GM13976 (cell line): ENCODE measurements around the gene BABAM2.
"Not testable (repeated sequence)": the region's sequence is repeated elsewhere in the genome, so short reads cannot be mapped to it uniquely, and the experiment has no call there.

ENCODE experiments used
- DNase-seq: peaks from one replicate; pipeline ENCODE4 v3.0.0; 2012; ENCODE audit warnings: low spot score
- CTCF ChIP-seq: IDR thresholded peaks from 2 replicates; pipeline ENCODE4 v1.5.1; 2012; ENCODE audit warnings: borderline replicate concordance, mild to moderate bottlenecking; ENCODE audit not compliant: insufficient read depth; ENCODE audit errors: extremely low read depth, missing control alignments, control extremely low read depth
- in situ Hi-C: fragments of 300-500 bp; cut with MboI; formaldehyde crosslinking; loops from one replicate; pipeline ENCODE4 v1.12.0; 2022; ENCODE audit warnings: low sequenced_read_pairs, mixed read lengths, inconsistent platforms; ENCODE audit not compliant: unreplicated experiment

Gene BABAM2

GRCh38 chr2:28000287-28000686 lies 109.8 kb downstream of the BABAM2 start:
- in situ Hi-C loops, result no loop called here
- no peak for DNase-seq
- TF ChIP-seq CTCF, result no peak

DNA sequence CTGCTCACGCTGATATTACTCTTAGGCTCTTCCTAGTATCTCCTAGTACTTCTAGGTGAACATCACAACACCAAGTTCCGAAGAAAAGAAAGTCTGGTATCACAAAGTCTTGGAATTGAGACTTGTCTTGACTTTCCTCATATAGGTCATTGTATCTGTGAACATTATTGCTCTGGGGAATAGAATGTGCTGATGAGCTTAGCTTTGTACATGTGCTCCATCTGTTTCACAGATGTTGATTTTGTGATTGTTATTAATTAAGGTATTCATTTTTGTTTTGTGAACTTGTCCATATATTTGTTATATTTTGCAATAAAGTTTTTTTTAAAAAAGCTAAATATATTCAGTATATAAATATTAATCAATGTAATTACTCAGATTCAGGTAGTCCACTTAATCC lies 111.7 kb downstream of the BABAM2 start:
- no peak for TF ChIP-seq CTCF
- in situ Hi-C loops, result no loop called here
- DNase-seq, result no peak

- no peak for DNase-seq
- in situ Hi-C loops, result no loop called here
- TF ChIP-seq CTCF, result no peak
Observed at GRCh38 chr2:28004086-28004485, 113.6 kb downstream of the BABAM2 start.

- in situ Hi-C loops, result no loop called here
- DNase-seq, result no peak
- no peak for TF ChIP-seq CTCF
Observed at GRCh38 chr2:28009732-28010131, 119.2 kb downstream of the BABAM2 start.

- in situ Hi-C loops, result no loop called here
- no peak for TF ChIP-seq CTCF
- DNase-seq, result no peak
Observed at GRCh38 chr2:28011322-28011737, 120.8 kb downstream of the BABAM2 start.

GRCh38 chr2:28018474-28018873 lies 127.9 kb downstream of the BABAM2 start:
- in situ Hi-C loops, result not testable (repeated sequence)

GRCh38 chr2:28019521-28019920 lies 129.0 kb downstream of the BABAM2 start:
- in situ Hi-C loops, result not testable (repeated sequence)

More at GRCh38 chr2:28018474-28018873, 127.9 kb downstream of the BABAM2 start:
- DNase-seq, result not testable (repeated sequence)

GRCh38 chr2:28021898-28022297 lies 131.4 kb downstream of the BABAM2 start:
- no peak for DNase-seq
- TF ChIP-seq CTCF, result no peak
- in situ Hi-C loops, result no loop called here

More at GRCh38 chr2:28019521-28019920, 129.0 kb downstream of the BABAM2 start:
- DNase-seq, result not testable (repeated sequence)
